CD14-positive monocyte (primary cell): ENCODE data around the gene ITGA6. TPM values are rescaled to one million over a fixed set of nuclear protein-coding genes. Genes with fewer than 3 reads are reported as not detected.

Experiments used
- DNase-seq, 3 donors: peaks; one replicate each; pipeline ENCODE4 v3.0.0-alpha.2; 2011 to 2022
- H2AFZ ChIP-seq: 2 replicates; pipeline ENCODE4 v1.6.0; 2012; ENCODE audit warnings: mild to moderate bottlenecking, low read depth, low read length, inconsistent platforms; ENCODE audit not compliant: insufficient read depth, poor library complexity, severe bottlenecking
- H3K27ac ChIP-seq, 2 donors: 1 replicate in 1 of 2; 2 replicates in 1 of 2; pipeline ENCODE4 v1.5.1; 2012 to 2013; ENCODE audit warnings: low read length in 2 of 2, control low read depth in 1 of 2, inconsistent platforms in 1 of 2, low read depth in 1 of 2, mild to moderate bottlenecking in 1 of 2
- H3K27me3 ChIP-seq, 2 donors: one replicate each; pipeline versions ENCODE4 v1.6.0 to v1.6.1; 2011 to 2013; ENCODE audit warnings: low read length in 2 of 2; ENCODE audit not compliant: control insufficient read depth in 2 of 2, insufficient read depth in 2 of 2
- H3K36me3 ChIP-seq, 2 donors: replicated peaks in 1 of 2; 1 replicate in 1 of 2; 2 replicates in 1 of 2; pipeline versions ENCODE4 v1.5.1 to v1.6.1; 2012 to 2013; ENCODE audit warnings: low read length in 2 of 2, control low read depth in 1 of 2, inconsistent platforms in 1 of 2, mild to moderate bottlenecking in 1 of 2; ENCODE audit not compliant: insufficient read depth in 2 of 2, control insufficient read depth in 1 of 2
- H3K4me1 ChIP-seq, 2 donors: 1 replicate in 1 of 2; 2 replicates in 1 of 2; pipeline versions ENCODE4 v1.5.1 to v1.6.1; 2012 to 2013; ENCODE audit warnings: low read length in 2 of 2, control low read depth in 1 of 2, inconsistent platforms in 1 of 2, mild to moderate bottlenecking in 1 of 2, moderate library complexity in 1 of 2; ENCODE audit not compliant: insufficient read depth in 2 of 2, control insufficient read depth in 1 of 2
- H3K4me2 ChIP-seq: replicated peaks from 2 replicates; pipeline ENCODE3; 2012; ENCODE audit warnings: low read length, moderate library complexity, mild to moderate bottlenecking; ENCODE audit not compliant: poor library complexity, severe bottlenecking; ENCODE audit errors: extremely low read depth
- H3K4me3 ChIP-seq, 3 experiments: fragments of 200-600 bp in 1 of 3; sonication (generic) in 1 of 3; replicated peaks in 1 of 3; 1 replicate in 2 of 3; 2 replicates in 1 of 3; pipeline ENCODE4 v1.5.1; 2011 to 2013; ENCODE audit warnings: low read length in 3 of 3, mild to moderate bottlenecking in 3 of 3, control low read depth in 2 of 3, low read depth in 2 of 3, inconsistent platforms in 1 of 3, moderate library complexity in 1 of 3
- H3K79me2 ChIP-seq: 2 replicates; pipeline ENCODE4 v1.6.0; 2012; ENCODE audit warnings: mild to moderate bottlenecking, control low read depth, inconsistent platforms, low read length, moderate library complexity; ENCODE audit not compliant: insufficient read depth
- H3K9ac ChIP-seq: 2 replicates; pipeline ENCODE4 v1.6.0; 2017; ENCODE audit warnings: low read length, mild to moderate bottlenecking; ENCODE audit not compliant: insufficient read depth, poor library complexity, severe bottlenecking
- H3K9me3 ChIP-seq, 2 donors: replicated peaks in 1 of 2; 1 replicate in 1 of 2; 2 replicates in 1 of 2; pipeline versions ENCODE4 v1.5.1 to v1.6.1; 2012 to 2013; ENCODE audit warnings: low read length in 2 of 2, control low read depth in 1 of 2; ENCODE audit not compliant: control insufficient read depth in 1 of 2, insufficient read depth in 1 of 2
- H4K20me1 ChIP-seq: 2 replicates; pipeline ENCODE4 v1.6.0; 2012; ENCODE audit warnings: mild to moderate bottlenecking, low read length, control low read depth, moderate library complexity; ENCODE audit not compliant: insufficient read depth
- H3K27ac Mint-ChIP-seq, 7 donors: one replicate each; pipeline ENCODE4 v1.8.0; 2020; ENCODE audit warnings: mild to moderate bottlenecking in 7 of 7, mixed read lengths in 7 of 7, moderate library complexity in 6 of 7, inconsistent platforms in 2 of 7
- H3K27me3 Mint-ChIP-seq, 3 donors: one replicate each; pipeline ENCODE4 v1.8.0; 2021 to 2022; ENCODE audit warnings: low read depth in 3 of 3, mild to moderate bottlenecking in 3 of 3, mixed read lengths in 3 of 3, moderate library complexity in 3 of 3, inconsistent platforms in 1 of 3
- H3K36me3 Mint-ChIP-seq, 2 donors: one replicate each; pipeline ENCODE4 v1.8.0; 2020; ENCODE audit warnings: mixed read lengths in 2 of 2, inconsistent platforms in 1 of 2, mild to moderate bottlenecking in 1 of 2
- H3K4me1 Mint-ChIP-seq: one replicate; pipeline ENCODE4 v1.8.0; 2020; ENCODE audit warnings: mild to moderate bottlenecking, mixed read lengths
- H3K4me3 Mint-ChIP-seq, 2 donors: one replicate each; pipeline ENCODE4 v1.8.0; 2020; ENCODE audit warnings: mild to moderate bottlenecking in 2 of 2, mixed read lengths in 2 of 2, moderate library complexity in 1 of 2
- H3K9me3 Mint-ChIP-seq, 7 donors: one replicate each; pipeline ENCODE4 v1.8.0; 2020 to 2022; ENCODE audit warnings: mixed read lengths in 7 of 7, mild to moderate bottlenecking in 6 of 7, moderate library complexity in 6 of 7, inconsistent platforms in 2 of 7
- CTCF ChIP-seq: fragments of 200-600 bp; IDR thresholded peaks from one replicate; pipeline ENCODE4 v1.8.0; 2022; ENCODE audit warnings: antibody characterized with exemption, mild to moderate bottlenecking
- WGBS: methylation state at CpG from one replicate; pipeline ENCODE4 v1.1.5; 2013; ENCODE audit warnings: missing lambda C conversion rate; ENCODE audit not compliant: insufficient coverage; 5-methylcytosine and 5-hydroxymethylcytosine counted together
- intact Hi-C, 2 donors: fragments of 100-400 bp; cut with micrococcal nuclease; formaldehyde crosslinking; loops; one replicate each; pipeline versions ENCODE4 v1.15.0 to v1.15.1; 2023
- polyA plus RNA-seq, 3 donors: library from polyadenylated mRNA; depleted of rRNA in 1 of 3; unstranded in 2 of 3; stranded (reverse) in 1 of 3; fragments of 300-500 nt in 2 of 3; fragments of >200 nt in 1 of 3; fragmentation: Illumina TruSeq in 2 of 3; gene quantifications; 1 replicate in 2 of 3; 2 replicates in 1 of 3; pipeline ENCODE4 v1.2.3, GENCODE V29; 2012 to 2021

ITGA6 gene
- polyA plus RNA-seq, 3 donors: 0.01 to 0.36 (median 0.20) TPM

GRCh38 chr2:172437419-172438341, 10.3 kb downstream of the ITGA6 start:
- H4K20me1 ChIP-seq: no peaks in the 10 kb centered on the region
- H3K4me2 ChIP-seq: peak overlapping the region; percentile 76
- no peaks in the 10 kb centered on the region for H3K9me3 ChIP-seq
- intact Hi-C loops: no loop called here
- peaks cover 0 to 6% of the 10 kb centered on the region in 2 donors for H3K36me3 Mint-ChIP-seq
- peaks cover 17 to 57% of the 10 kb centered on the region in 2 donors for H3K27me3 ChIP-seq
- no peak overlapping the region for H3K4me3 Mint-ChIP-seq
- peak overlapping the region; percentile 23 for H3K9ac ChIP-seq
- H3K27me3 Mint-ChIP-seq: peaks cover 8 to 30% (median 25%) of the 10 kb centered on the region in 3 donors
- DNase-seq: peak; percentile 18 to 62 (median 34)
- no peak overlapping the region for H3K27ac Mint-ChIP-seq
- no peaks in the 10 kb centered on the region for H3K79me2 ChIP-seq
- H2AFZ ChIP-seq: peak overlapping the region; percentile 69
- peaks cover 25% of the 10 kb centered on the region for H3K4me1 Mint-ChIP-seq
- TF ChIP-seq CTCF: no peak
- peak overlapping the region; percentile 33 to 92 (median 76) for H3K4me3 ChIP-seq
- 7% methylated on average over 5 of the region's 6 CpGs for WGBS
- H3K9me3 Mint-ChIP-seq: peaks cover 0 to 1% (median 0%) of the 10 kb centered on the region in 7 donors
- H3K4me1 ChIP-seq: peaks cover 16 to 23% of the 10 kb centered on the region in 2 donors
- peak overlapping the region in 1 of 2 donors; percentile 54 for H3K27ac ChIP-seq
- no peaks in the 10 kb centered on the region for H3K36me3 ChIP-seq

GRCh38 chr2:172438741-172439508, 11.5 kb downstream of the ITGA6 start:
- H3K27ac ChIP-seq: no peak overlapping the region
- H3K4me1 Mint-ChIP-seq: peaks cover 25% of the 10 kb centered on the region
- no peak overlapping the region for H3K4me3 ChIP-seq
- peak overlapping the region in 1 of 2 donors; percentile 40 for H3K4me3 Mint-ChIP-seq
- no peak for DNase-seq
- WGBS: 61% methylated on average over 6 of the region's 8 CpGs
- peak overlapping the region in 2 of 7 donors; percentile 20 to 74 for H3K27ac Mint-ChIP-seq
- peaks cover 0 to 1% (median 0%) of the 10 kb centered on the region in 7 donors for H3K9me3 Mint-ChIP-seq
- H3K27me3 Mint-ChIP-seq: peaks cover 7 to 29% (median 26%) of the 10 kb centered on the region in 3 donors
- H3K36me3 ChIP-seq: no peaks in the 10 kb centered on the region
- no peaks in the 10 kb centered on the region for H4K20me1 ChIP-seq
- peaks cover 0 to 6% of the 10 kb centered on the region in 2 donors for H3K36me3 Mint-ChIP-seq
- H3K4me1 ChIP-seq: peaks cover 16 to 23% of the 10 kb centered on the region in 2 donors
- H3K27me3 ChIP-seq: peaks cover 17 to 52% of the 10 kb centered on the region in 2 donors
- no peak for TF ChIP-seq CTCF
- no peak overlapping the region for H2AFZ ChIP-seq
- no peak overlapping the region for H3K9ac ChIP-seq
- no peak overlapping the region for H3K4me2 ChIP-seq
- H3K79me2 ChIP-seq: no peaks in the 10 kb centered on the region
- no peaks in the 10 kb centered on the region for H3K9me3 ChIP-seq
- intact Hi-C loops: no loop called here
